PC-3 (cell line): ENCODE results near the gene RFWD3. TPM values are rescaled to one million over a fixed set of nuclear protein-coding genes. Genes with fewer than 3 reads are reported as not detected.
A peak's percentile ranks its signal among the peaks of the same experiment; 100 is the strongest.

Experiments
- ATAC-seq: fragments of 200-7000 bp; cut with Tn5 transposase; 2 replicates; pipeline ENCODE4 v1.9.1; 2020; ENCODE audit warnings: mild to moderate bottlenecking, moderate library complexity
- BruUV-seq: library from RNA; stranded (reverse); fragments of 400-500 nt; replicated peaks from 2 replicates; lab custom pipeline; 2021; lab: Mats Ljungman, UMichigan
- CTCF ChIA-PET: fragments of 300-600 bp; sonication (Branson Sonifier 250); formaldehyde crosslinking; loops from one replicate; lab custom pipeline; 2022; ENCODE audit warnings: antibody characterized with exemption; lab: Charles Lee
- POLR2A ChIA-PET: fragments of 300-600 bp; sonication (Branson Sonifier 250); formaldehyde crosslinking; loops from one replicate; lab custom pipeline; 2022; ENCODE audit warnings: antibody characterized with exemption; ENCODE audit not compliant: unreplicated experiment; lab: Charles Lee
- DNase-seq: peaks from one replicate; pipeline ENCODE4 v3.0.0-alpha.2; 2015
- H2AFZ ChIP-seq: fragments of 300-600 bp; sonication (generic); 2 replicates; pipeline ENCODE4 v1.6.0; 2016; ENCODE audit warnings: antibody characterized with exemption, low read length
- H3F3A ChIP-seq: fragments of 300-600 bp; sonication (generic); one replicate; pipeline ENCODE4 v1.6.0; 2017; ENCODE audit warnings: antibody characterized with exemption, low read length, control low read depth, mild to moderate bottlenecking; ENCODE audit not compliant: unreplicated experiment
- H3K27ac ChIP-seq: fragments of 300-600 bp; sonication (generic); 2 replicates; pipeline ENCODE4 v1.5.1; 2016; ENCODE audit warnings: mild to moderate bottlenecking, low read length
- H3K27me3 ChIP-seq: fragments of 300-600 bp; sonication (generic); 2 replicates; pipeline ENCODE4 v1.6.1; 2016; ENCODE audit warnings: low read length, mixed read lengths
- H3K36me3 ChIP-seq: fragments of 300-600 bp; sonication (generic); 2 replicates; pipeline ENCODE4 v1.6.1; 2016; ENCODE audit warnings: low read depth, mixed run types, low read length, mixed read lengths
- H3K4me1 ChIP-seq: fragments of 300-600 bp; sonication (generic); 2 replicates; pipeline ENCODE4 v1.5.1; 2016; ENCODE audit warnings: low read length; ENCODE audit not compliant: insufficient read depth
- H3K4me2 ChIP-seq: fragments of 300-600 bp; sonication (generic); 2 replicates; pipeline ENCODE4 v1.6.0; 2016; ENCODE audit warnings: low read length
- H3K4me3 ChIP-seq: fragments of 300-600 bp; sonication (generic); 2 replicates; pipeline ENCODE4 v1.5.1; 2016; ENCODE audit warnings: mild to moderate bottlenecking, low read length, mixed read lengths
- H3K79me2 ChIP-seq: fragments of 300-600 bp; sonication (generic); 2 replicates; pipeline ENCODE4 v1.6.1; 2017; ENCODE audit warnings: low read length, mixed read lengths
- H3K9ac ChIP-seq: fragments of 300-600 bp; sonication (generic); 2 replicates; pipeline ENCODE4 v1.6.0; 2016; ENCODE audit warnings: mild to moderate bottlenecking, low read length
- H3K9me2 ChIP-seq: fragments of 300-600 bp; sonication (generic); replicated peaks from 2 replicates; pipeline ENCODE4 v1.6.1; 2016; ENCODE audit warnings: mixed run types, low read length, mixed read lengths
- H3K9me3 ChIP-seq: fragments of 300-600 bp; sonication (generic); 2 replicates; pipeline ENCODE4 v1.6.1; 2016; ENCODE audit warnings: low read length, mixed read lengths
- H4K20me1 ChIP-seq: fragments of 300-600 bp; sonication (generic); 2 replicates; pipeline ENCODE4 v1.6.1; 2016; ENCODE audit warnings: low read length, mixed read lengths
- EZH2 ChIP-seq: fragments of 300-600 bp; sonication (generic); IDR thresholded peaks from one replicate; pipeline ENCODE4 v1.6.1; 2017; ENCODE audit warnings: antibody characterized with exemption, mild to moderate bottlenecking, low read length; ENCODE audit not compliant: unreplicated experiment
- EZH2phosphoT487 ChIP-seq: fragments of 300-600 bp; sonication (generic); IDR thresholded peaks from 2 replicates; pipeline ENCODE4 v1.6.1; 2018; ENCODE audit warnings: mild to moderate bottlenecking, antibody characterized with exemption, low read length, borderline replicate concordance
- intact Hi-C: fragments of 100-400 bp; cut with micrococcal nuclease; formaldehyde crosslinking; loops from 2 replicates; pipeline ENCODE4 v1.9.0; 2023
- total RNA-seq: library from RNA; depleted of rRNA; stranded (reverse); fragments of >200 nt; gene quantifications from 2 replicates; pipeline ENCODE4 v1.2.3, GENCODE V29; 2014
- TF ChIP-seq, protein P1 (sequence below): fragments of 300-600 bp; sonication (generic); conservative IDR thresholded peaks from 2 replicates; pipeline ENCODE4 v1.5.1; 2017; ENCODE audit warnings: antibody characterized with exemption, low read depth, mild to moderate bottlenecking, low read length

The RFWD3 gene
- total RNA-seq, 1 experiment from 2014 or later: 32.8 TPM

DNA sequence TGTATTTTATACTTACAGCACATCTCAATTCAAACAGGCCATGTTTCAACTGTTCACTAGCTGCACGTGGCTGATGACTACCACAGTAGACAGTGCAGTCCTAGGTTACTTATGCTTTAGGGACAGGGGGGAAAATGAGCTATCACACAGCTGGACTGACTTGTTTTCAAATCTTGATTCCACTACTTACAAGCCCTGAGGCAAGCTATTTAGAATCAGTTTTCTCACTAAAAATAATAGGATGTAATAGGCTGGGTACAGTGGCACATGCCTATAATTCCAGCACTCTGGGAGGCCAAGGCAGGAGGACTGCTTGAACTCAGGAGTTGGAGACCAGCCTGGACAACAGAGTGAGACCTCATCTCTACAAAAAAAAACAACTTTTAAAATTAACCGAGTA, 70.1 kb downstream of the RFWD3 start:
- no peaks in the 10 kb centered on the region for H3K9me2 ChIP-seq
- TF ChIP-seq EZH2 (no peak), EZH2phosphoT487 (no peak)
- TF ChIP-seq, protein P1, sequence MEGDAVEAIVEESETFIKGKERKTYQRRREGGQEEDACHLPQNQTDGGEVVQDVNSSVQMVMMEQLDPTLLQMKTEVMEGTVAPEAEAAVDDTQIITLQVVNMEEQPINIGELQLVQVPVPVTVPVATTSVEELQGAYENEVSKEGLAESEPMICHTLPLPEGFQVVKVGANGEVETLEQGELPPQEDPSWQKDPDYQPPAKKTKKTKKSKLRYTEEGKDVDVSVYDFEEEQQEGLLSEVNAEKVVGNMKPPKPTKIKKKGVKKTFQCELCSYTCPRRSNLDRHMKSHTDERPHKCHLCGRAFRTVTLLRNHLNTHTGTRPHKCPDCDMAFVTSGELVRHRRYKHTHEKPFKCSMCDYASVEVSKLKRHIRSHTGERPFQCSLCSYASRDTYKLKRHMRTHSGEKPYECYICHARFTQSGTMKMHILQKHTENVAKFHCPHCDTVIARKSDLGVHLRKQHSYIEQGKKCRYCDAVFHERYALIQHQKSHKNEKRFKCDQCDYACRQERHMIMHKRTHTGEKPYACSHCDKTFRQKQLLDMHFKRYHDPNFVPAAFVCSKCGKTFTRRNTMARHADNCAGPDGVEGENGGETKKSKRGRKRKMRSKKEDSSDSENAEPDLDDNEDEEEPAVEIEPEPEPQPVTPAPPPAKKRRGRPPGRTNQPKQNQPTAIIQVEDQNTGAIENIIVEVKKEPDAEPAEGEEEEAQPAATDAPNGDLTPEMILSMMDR: no peak
- no peaks in the 10 kb centered on the region for H3K27me3 ChIP-seq
- no peaks in the 10 kb centered on the region for H3K36me3 ChIP-seq
- peaks cover 8% of the 10 kb centered on the region for H4K20me1 ChIP-seq
- no TSS peak for BruUV-seq
- no peak for DNase-seq
- no peak overlapping the region for H2AFZ ChIP-seq
- ChIA-PET POLR2A (no interaction called here), CTCF (no interaction called here)
- H3K27ac ChIP-seq: no peak overlapping the region
- intact Hi-C loops: no loop called here
- no peaks in the 10 kb centered on the region for H3K9me3 ChIP-seq
- H3K9ac ChIP-seq: no peak overlapping the region
- H3K4me2 ChIP-seq: no peak overlapping the region
- ATAC-seq: no peak
- H3F3A ChIP-seq: no peaks in the 10 kb centered on the region
- peaks cover 82% of the 10 kb centered on the region for H3K79me2 ChIP-seq
- H3K4me1 ChIP-seq: peaks cover 10% of the 10 kb centered on the region
- H3K4me3 ChIP-seq: no peak overlapping the region

DNA sequence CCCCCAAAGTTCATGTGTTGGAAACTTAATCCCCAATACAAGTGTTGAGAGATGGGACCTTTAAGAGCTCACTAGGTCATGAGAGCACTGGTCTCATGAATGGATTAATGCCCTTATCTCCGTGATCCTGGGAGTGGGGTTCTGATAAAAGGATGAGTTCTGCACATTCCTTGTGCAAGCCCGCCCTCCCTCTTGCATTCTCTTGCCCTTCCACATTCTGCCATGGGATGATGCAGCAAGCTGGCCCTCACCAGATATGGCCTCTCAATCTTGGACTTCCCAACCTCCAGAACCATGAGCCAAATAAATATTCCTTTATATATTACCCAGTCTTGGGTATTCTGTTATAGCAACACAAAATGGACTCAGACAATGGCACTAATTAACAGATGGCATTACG, 73.8 kb downstream of the RFWD3 start:
- TF ChIP-seq, protein P1: no peak
- TF ChIP-seq EZH2phosphoT487 (no peak), EZH2 (no peak)
- H3K9ac ChIP-seq: no peak overlapping the region
- no peaks in the 10 kb centered on the region for H3K36me3 ChIP-seq
- DNase-seq (no peak), ATAC-seq (no peak)
- CTCF ChIA-PET: no interaction called here
- no peak overlapping the region for H2AFZ ChIP-seq
- peaks cover 65% of the 10 kb centered on the region for H3K79me2 ChIP-seq
- BruUV-seq: TSS peak; percentile 10
- no peak overlapping the region for H3K4me3 ChIP-seq
- H3F3A ChIP-seq: no peaks in the 10 kb centered on the region
- H3K9me3 ChIP-seq: no peaks in the 10 kb centered on the region
- intact Hi-C loops: no loop called here
- H3K27me3 ChIP-seq: no peaks in the 10 kb centered on the region
- no peaks in the 10 kb centered on the region for H3K9me2 ChIP-seq
- H3K4me1 ChIP-seq: no peaks in the 10 kb centered on the region
- H3K4me2 ChIP-seq: no peak overlapping the region
- POLR2A ChIA-PET: no interaction called here
- no peak overlapping the region for H3K27ac ChIP-seq
- H4K20me1 ChIP-seq: no peaks in the 10 kb centered on the region

DNA sequence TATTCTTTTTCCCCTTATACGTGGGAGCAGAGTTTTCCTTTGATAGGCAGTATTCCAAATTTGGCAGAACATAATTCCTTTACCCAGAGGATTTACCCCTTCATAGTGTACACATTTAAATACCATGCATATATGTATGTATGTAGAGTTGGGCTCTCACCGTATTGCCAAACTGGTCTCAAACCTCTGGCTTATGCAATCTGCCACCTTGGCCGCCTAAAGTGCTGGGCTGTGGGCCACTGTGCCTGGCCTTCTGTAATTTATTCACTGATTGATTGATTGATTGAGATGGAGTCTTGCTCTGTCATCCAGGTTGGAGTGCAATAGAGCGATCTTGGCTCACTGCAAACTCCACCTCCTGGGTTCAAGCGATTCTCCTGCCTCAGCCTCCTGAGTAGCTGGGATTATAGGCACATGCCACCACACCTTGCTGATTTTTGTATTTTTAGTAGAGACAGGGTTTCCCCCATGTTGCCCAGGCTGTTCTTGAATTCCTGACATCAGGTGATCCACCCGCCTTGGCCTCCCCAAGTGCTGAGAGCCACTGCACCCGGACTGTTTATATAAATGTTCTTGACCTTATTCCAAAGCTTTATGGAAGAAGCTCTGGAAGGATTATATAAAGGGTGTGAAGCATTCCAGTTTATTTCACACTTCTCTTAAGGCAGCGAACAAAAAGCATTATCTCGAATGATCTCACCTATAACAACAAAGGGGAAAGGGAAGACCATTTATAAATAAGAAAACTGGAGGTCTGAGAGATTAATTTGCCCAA, 74.6 kb downstream of the RFWD3 start:
- Histone ChIP-seq H4K20me1 (no peaks in the 10 kb centered on the region), H3K9ac (no peak overlapping the region), H3K4me1 (no peaks in the 10 kb centered on the region), H3K4me2 (no peak overlapping the region), H3K27ac (no peak overlapping the region), H3K9me3 (no peaks in the 10 kb centered on the region), H2AFZ (no peak overlapping the region), H3F3A (no peaks in the 10 kb centered on the region), H3K9me2 (no peaks in the 10 kb centered on the region), H3K4me3 (no peak overlapping the region), H3K36me3 (no peaks in the 10 kb centered on the region), H3K79me2 (peaks cover 67% of the 10 kb centered on the region), H3K27me3 (no peaks in the 10 kb centered on the region)
- intact Hi-C loops: no loop called here
- ChIA-PET POLR2A (interaction anchor here (0.7 kb wide), 1 partner anchor 138 kb away, joined by 6 read pairs; no protein-coding TSS in a partner anchor), CTCF (no interaction called here)
- TF ChIP-seq EZH2phosphoT487: no peak
- no peak for ATAC-seq
- DNase-seq: no peak
- BruUV-seq: no TSS peak
